PFSK-1 (cell line): ENCODE measurements around the gene ARHGAP44.

Source experiments
- FOXP2 ChIP-seq: optimal IDR thresholded peaks from 2 replicates; pipeline ENCODE3; 2011; ENCODE audit warnings: borderline replicate concordance, control low read depth, inconsistent platforms; ENCODE audit not compliant: insufficient read depth; ENCODE audit errors: extremely low read length, extremely low read depth
- POLR2AphosphoS5 ChIP-seq: IDR thresholded peaks from 2 replicates; pipeline ENCODE4 v1.6.1; 2012; ENCODE audit warnings: low read depth, mild to moderate bottlenecking, control low read depth, low read length, moderate library complexity
- REST ChIP-seq, 2 experiments: IDR thresholded peaks; 2 replicates each; pipeline versions ENCODE4 v1.6.1 to v1.8.0; 2011 to 2012; ENCODE audit warnings: low read depth in 2 of 2, low read length in 2 of 2, control low read depth in 1 of 2, inconsistent platforms in 1 of 2, mild to moderate bottlenecking in 1 of 2, moderate library complexity in 1 of 2; ENCODE audit not compliant: insufficient read depth in 1 of 2
- SIN3A ChIP-seq: IDR thresholded peaks from 2 replicates; pipeline ENCODE4 v1.6.1; 2012; ENCODE audit warnings: mild to moderate bottlenecking, low read length, moderate library complexity, borderline replicate concordance; ENCODE audit not compliant: insufficient read depth
- TAF1 ChIP-seq: IDR thresholded peaks from 2 replicates; pipeline ENCODE4 v1.6.1; 2012; ENCODE audit warnings: low read length, control low read depth, borderline replicate concordance; ENCODE audit not compliant: insufficient read depth

Gene ARHGAP44

GRCh38 chr17:12964840-12965239 lies 175.5 kb downstream of the ARHGAP44 start:
- no peak for TF ChIP-seq REST (IDR thresholded peaks at IDR 0.05; ENCODE audit: insufficient read depth in 1 of 2, low read depth in 2 of 2, low read length in 2 of 2)

GRCh38 chr17:12965988-12966387 lies 176.7 kb downstream of the ARHGAP44 start:
- TF ChIP-seq FOXP2 (no peak), REST (IDR thresholded peaks at IDR 0.05; ENCODE audit: insufficient read depth in 1 of 2, low read depth in 2 of 2, low read length in 2 of 2) (no peak), POLR2AphosphoS5 (no peak), SIN3A (no peak), TAF1 (no peak)

- TF ChIP-seq POLR2AphosphoS5 (no peak), SIN3A (no peak), REST (IDR thresholded peaks at IDR 0.05; ENCODE audit: insufficient read depth in 1 of 2, low read depth in 2 of 2, low read length in 2 of 2) (no peak), FOXP2 (no peak), TAF1 (no peak)
Observed at GRCh38 chr17:12966413-12966812, 177.1 kb downstream of the ARHGAP44 start.

- TF ChIP-seq FOXP2 (no peak), POLR2AphosphoS5 (no peak), TAF1 (no peak), SIN3A (no peak), REST (IDR thresholded peaks at IDR 0.05; ENCODE audit: insufficient read depth in 1 of 2, low read depth in 2 of 2, low read length in 2 of 2) (no peak)
Observed at GRCh38 chr17:12967962-12968361, 178.7 kb downstream of the ARHGAP44 start.

GRCh38 chr17:12973496-12974004 lies 184.3 kb downstream of the ARHGAP44 start:
- TF ChIP-seq REST (IDR thresholded peaks at IDR 0.05; ENCODE audit: insufficient read depth in 1 of 2, low read depth in 2 of 2, low read length in 2 of 2) (no peak), FOXP2 (no peak), TAF1 (no peak), POLR2AphosphoS5 (no peak), SIN3A (no peak)
